Activated naive CD4-positive, alpha-beta T cell treated with anti-CD3 and anti-CD28 coated beads, Interleukin-2, amount 50 U/mL, for 72 hours (primary cell): ENCODE data around the gene RNF141. TPM values are rescaled to one million over a fixed set of nuclear protein-coding genes. Genes with fewer than 3 reads are reported as not detected.

ENCODE experiments used
- total RNA-seq, 2 donors: library from RNA; stranded (reverse); gene quantifications; one replicate each; pipeline ENCODE4 v1.2.3, GENCODE V29; 2022

The RNF141 gene
- total RNA-seq, 2 donors from 2014 or later, result 9.1 to 12.2 TPM

Other genes with a start within 250 kb of the RNF141 start
- 10 to 100 TPM; 17.8 to 33.2 TPM for gene SBF2, start 247.0 kb downstream of the RNF141 start, total RNA-seq
- 10 to 100 TPM in 1 of 2 donors, under 1 TPM in 1; 0.57 to 33.6 TPM for gene ADM, start 236.1 kb downstream of the RNF141 start, total RNA-seq
- 10 to 100 TPM; 41.9 to 50.5 TPM for gene AMPD3, start 85.9 kb downstream of the RNF141 start, total RNA-seq
- gene LYVE1, start 27.5 kb upstream of the RNF141 start, total RNA-seq, result not detected
- not detected for gene IRAG1, start 152.6 kb upstream of the RNF141 start, total RNA-seq
- 10 to 100 TPM; 23.9 to 43.6 TPM for gene CTR9, start 210.1 kb upstream of the RNF141 start, total RNA-seq